ENCODE measurements around the gene CLEC2A. TPM values are rescaled to one million over a fixed set of nuclear protein-coding genes. Genes with fewer than 3 reads are reported as not detected.
"Not testable (repeated sequence)": the region's sequence is repeated elsewhere in the genome, so short reads cannot be mapped to it uniquely, and the experiment has no call there.

Gene CLEC2A
- total and polyA plus RNA-seq, 2 experiments from 2014 or later, result not detected

DNA sequence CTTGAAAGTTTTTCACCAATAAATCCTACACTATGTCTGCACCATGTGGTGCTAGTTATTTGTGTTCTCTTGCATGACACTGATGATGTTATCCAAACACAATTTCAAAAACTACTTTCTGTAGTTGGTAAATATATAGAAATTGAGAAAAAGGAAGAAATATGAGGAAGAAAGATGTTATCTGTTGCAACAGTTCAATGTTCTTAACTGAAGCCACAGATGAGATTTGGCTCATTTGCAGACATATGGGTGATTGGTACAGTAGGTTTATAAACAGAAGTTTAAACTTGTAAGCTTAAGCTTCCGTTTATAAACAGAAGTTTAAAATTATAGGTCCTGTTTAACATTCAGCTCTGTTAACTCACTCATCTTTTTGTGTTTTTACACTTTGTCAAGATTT, 39.0 kb upstream of the CLEC2A start, which contains the start of gene CLEC12A:
Gene CLEC12A (plus strand): TSS at position 229 of the 400 bp plus-strand sequence. CDS start 188 bp downstream, outside the sequence.
- Histone ChIP-seq H3K36me3 (no peaks in the 10 kb centered on the region), H3K4me1 (ENCODE audit: low read depth) (no peaks in the 10 kb centered on the region), H3K4me3 (no peak within 1 kb of the TSS), H3K9me3 (ENCODE audit: low read depth) (no peaks in the 10 kb centered on the region), H3K27me3 (no peaks in the 10 kb centered on the region), H3K27ac (no peak within 1 kb of the TSS)
- TF ChIP-seq, protein P1, sequence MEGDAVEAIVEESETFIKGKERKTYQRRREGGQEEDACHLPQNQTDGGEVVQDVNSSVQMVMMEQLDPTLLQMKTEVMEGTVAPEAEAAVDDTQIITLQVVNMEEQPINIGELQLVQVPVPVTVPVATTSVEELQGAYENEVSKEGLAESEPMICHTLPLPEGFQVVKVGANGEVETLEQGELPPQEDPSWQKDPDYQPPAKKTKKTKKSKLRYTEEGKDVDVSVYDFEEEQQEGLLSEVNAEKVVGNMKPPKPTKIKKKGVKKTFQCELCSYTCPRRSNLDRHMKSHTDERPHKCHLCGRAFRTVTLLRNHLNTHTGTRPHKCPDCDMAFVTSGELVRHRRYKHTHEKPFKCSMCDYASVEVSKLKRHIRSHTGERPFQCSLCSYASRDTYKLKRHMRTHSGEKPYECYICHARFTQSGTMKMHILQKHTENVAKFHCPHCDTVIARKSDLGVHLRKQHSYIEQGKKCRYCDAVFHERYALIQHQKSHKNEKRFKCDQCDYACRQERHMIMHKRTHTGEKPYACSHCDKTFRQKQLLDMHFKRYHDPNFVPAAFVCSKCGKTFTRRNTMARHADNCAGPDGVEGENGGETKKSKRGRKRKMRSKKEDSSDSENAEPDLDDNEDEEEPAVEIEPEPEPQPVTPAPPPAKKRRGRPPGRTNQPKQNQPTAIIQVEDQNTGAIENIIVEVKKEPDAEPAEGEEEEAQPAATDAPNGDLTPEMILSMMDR (IDR thresholded peaks at IDR 0.05; ENCODE audit: low read depth, low read length), result no peak
- no peak for DNase-seq (ENCODE audit: low read depth in 1 of 2, low spot score in 1 of 2)

DNA sequence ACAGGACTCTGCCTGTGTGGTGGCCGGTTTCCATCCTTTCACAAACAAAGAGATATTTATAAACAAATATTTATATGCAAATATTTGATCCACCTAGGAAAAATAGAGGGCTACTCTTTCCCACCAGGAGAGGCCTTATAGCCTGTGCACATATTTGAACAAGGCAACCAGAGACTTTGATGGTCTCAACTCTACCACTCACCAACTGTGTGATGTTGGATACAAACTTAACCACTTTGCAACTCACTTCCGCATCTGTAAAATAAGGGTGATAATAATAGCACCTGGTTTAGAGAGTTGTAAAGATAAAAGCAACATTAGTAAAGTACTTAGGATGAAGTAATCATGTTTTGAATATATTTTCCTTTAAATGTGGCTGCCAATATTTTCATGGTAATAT, 37.5 kb upstream of the CLEC2A start:
- H3K36me3 ChIP-seq, result no peaks in the 10 kb centered on the region
- H3K27ac ChIP-seq, result no peak overlapping the region

DNA sequence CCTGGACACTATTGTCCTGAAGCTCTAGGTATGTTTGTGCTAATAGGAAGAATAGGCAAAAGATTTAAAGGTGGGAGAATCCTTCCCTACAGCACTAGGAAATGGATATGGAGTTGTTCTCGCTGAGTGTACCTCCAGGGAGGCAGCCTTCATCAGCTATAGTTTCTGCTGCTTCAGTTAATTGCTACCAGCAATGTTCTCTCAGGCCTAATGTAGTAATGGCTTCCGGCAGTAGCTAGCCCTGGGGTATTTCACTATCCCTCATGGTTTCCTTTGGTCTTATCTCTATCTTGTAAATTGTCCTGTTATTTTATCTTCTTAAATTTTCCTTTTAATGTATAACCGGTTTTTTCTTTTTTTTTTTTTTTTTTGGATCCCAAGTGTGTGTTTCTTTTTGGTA, 29.7 kb upstream of the CLEC2A start:
- TF ChIP-seq, protein P1 (IDR thresholded peaks at IDR 0.05; ENCODE audit: low read depth, low read length), result no peak
- H3K4me3 ChIP-seq, result no peak overlapping the region
- DNase-seq (ENCODE audit: low read depth in 1 of 2, low spot score in 1 of 2), result no peak
- no peaks in the 10 kb centered on the region for H3K27me3 ChIP-seq
- H3K36me3 ChIP-seq, result no peaks in the 10 kb centered on the region
- H3K9me3 ChIP-seq (ENCODE audit: low read depth), result no peaks in the 10 kb centered on the region
- H3K27ac ChIP-seq, result no peak overlapping the region
- no peaks in the 10 kb centered on the region for H3K4me1 ChIP-seq (ENCODE audit: low read depth)

More for the DNA sequence above, 37.5 kb upstream of the CLEC2A start:
- Histone ChIP-seq H3K27me3 (no peaks in the 10 kb centered on the region), H3K4me3 (no peak overlapping the region), H3K9me3 (ENCODE audit: low read depth) (no peaks in the 10 kb centered on the region), H3K4me1 (ENCODE audit: low read depth) (no peaks in the 10 kb centered on the region)
- no peak for DNase-seq (ENCODE audit: low read depth in 1 of 2, low spot score in 1 of 2)
- TF ChIP-seq, protein P1 (IDR thresholded peaks at IDR 0.05; ENCODE audit: low read depth, low read length), result no peak

DNA sequence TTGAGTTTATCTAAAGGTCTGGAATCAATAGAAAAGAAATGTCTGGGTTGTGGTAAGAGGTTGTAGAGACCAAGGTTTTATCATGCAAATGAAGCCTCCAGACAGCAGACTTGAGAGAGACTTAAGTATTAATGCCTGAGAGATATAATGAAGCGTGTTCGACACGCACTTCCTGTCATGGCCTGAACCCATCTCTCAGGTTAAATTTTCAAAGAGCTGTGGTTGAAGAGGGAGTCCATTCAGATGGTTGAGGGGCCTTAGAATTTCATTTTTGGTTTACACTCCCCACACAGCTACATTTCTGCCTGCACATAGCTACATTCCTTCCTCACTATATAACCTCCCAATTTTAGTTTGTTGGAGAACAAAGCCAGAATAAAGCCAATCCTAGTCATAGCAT, 28.9 kb upstream of the CLEC2A start:
- no peak overlapping the region for H3K27ac ChIP-seq

DNA sequence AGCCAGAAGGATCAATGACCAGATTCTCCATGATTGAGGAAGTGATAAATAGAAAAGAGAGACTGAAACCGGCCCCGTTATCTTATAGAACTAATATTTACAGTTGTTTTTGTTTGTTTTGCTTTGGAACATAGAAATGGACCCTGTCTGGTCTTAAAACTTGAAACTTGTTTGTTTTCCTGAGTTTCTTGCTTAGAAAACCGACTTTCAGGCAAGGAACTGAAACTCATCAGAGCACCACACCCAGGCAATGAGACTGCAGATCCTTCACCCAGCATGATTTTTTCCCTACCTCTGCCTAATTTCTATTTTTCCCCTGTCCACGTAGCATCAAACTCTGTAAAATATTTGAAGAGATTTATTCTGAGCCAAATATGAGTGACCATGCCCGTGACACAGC, 28.4 kb upstream of the CLEC2A start:
- Histone ChIP-seq H3K9me3 (ENCODE audit: low read depth) (no peaks in the 10 kb centered on the region), H3K27ac (no peak overlapping the region), H3K36me3 (no peaks in the 10 kb centered on the region), H3K4me3 (no peak overlapping the region), H3K27me3 (no peaks in the 10 kb centered on the region), H3K4me1 (ENCODE audit: low read depth) (no peaks in the 10 kb centered on the region)
- TF ChIP-seq, protein P1 (IDR thresholded peaks at IDR 0.05; ENCODE audit: low read depth, low read length), result no peak
- DNase-seq (ENCODE audit: low read depth in 1 of 2, low spot score in 1 of 2), result no peak

More for the DNA sequence above, 28.9 kb upstream of the CLEC2A start:
- no peak overlapping the region for H3K4me3 ChIP-seq
- no peak for DNase-seq (ENCODE audit: low read depth in 1 of 2, low spot score in 1 of 2)
- H3K36me3 ChIP-seq, result no peaks in the 10 kb centered on the region
- no peaks in the 10 kb centered on the region for H3K27me3 ChIP-seq
- H3K4me1 ChIP-seq (ENCODE audit: low read depth), result no peaks in the 10 kb centered on the region
- TF ChIP-seq, protein P1 (IDR thresholded peaks at IDR 0.05; ENCODE audit: low read depth, low read length), result no peak
- H3K9me3 ChIP-seq (ENCODE audit: low read depth), result no peaks in the 10 kb centered on the region

DNA sequence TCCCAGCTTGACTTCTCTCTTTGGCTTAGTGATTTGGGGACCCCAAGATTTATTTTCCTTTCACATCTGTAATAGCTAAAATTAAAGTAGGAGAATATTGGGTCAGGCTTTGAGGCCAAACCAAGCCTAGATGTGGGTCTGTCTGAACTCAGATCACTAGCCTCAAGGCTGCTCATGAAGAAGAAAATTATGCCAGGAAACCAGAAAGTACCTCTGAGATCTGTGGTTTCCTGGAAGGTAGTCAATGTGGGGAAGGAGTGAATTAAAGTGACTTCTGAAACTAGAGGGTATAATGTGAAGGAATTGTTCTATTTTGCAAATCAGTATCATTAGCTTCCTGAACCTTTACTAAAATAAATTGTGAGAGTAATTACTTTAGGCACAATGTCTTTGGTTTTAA, 25.7 kb upstream of the CLEC2A start:
- Histone ChIP-seq H3K9me3 (ENCODE audit: low read depth) (no peaks in the 10 kb centered on the region), H3K4me1 (ENCODE audit: low read depth) (no peaks in the 10 kb centered on the region), H3K27ac (no peak overlapping the region), H3K27me3 (no peaks in the 10 kb centered on the region), H3K36me3 (no peaks in the 10 kb centered on the region), H3K4me3 (no peak overlapping the region)
- DNase-seq (ENCODE audit: low read depth in 1 of 2, low spot score in 1 of 2), result no peak
- TF ChIP-seq, protein P1 (IDR thresholded peaks at IDR 0.05; ENCODE audit: low read depth, low read length), result no peak

DNA sequence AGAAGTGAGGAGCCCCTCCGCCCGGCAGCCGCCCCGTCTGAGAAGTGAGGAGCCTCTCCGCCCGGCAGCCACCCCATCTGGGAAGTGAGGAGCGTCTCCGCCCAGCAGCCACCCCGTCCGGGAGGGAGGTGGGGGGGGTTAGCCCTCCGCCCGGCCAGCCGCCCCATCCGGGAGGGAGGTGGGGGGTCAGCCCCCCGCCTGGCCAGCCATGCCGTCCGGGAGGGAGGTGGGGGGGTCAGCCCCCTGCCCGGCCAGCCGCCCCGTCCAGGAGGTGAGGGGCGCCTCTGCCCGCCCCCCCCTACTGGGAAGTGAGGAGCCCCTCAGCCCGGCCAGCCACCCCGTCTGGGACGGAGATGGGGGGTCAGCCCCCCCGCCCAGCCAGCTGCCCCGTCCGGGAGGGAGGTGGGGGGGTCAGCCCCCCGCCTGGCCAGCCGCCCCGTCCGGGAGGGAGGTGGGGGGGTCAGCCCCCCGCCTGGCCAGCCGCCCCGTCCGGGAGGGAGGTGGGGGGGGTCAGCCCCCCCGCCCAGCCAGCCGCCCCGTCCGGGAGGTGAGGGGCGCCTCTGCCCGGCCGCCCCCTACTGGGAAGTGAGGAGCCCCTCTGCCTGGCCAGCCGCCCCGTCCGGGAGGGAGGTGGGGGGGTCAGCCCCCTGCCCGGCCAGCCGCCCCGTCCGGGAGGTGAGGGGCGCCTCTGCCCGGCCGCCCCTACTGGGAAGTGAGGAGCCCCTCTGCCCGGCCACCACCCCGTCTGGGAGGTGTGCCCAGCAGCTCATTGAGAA, 21.0 kb upstream of the CLEC2A start:
- H3K36me3 ChIP-seq; H3K4me1 ChIP-seq (ENCODE audit: low read depth); H3K4me3 ChIP-seq; H3K9me3 ChIP-seq (ENCODE audit: low read depth); DNase-seq (ENCODE audit: low read depth in 1 of 2, low spot score in 1 of 2); H3K27ac ChIP-seq; H3K27me3 ChIP-seq: not testable (repeated sequence)

All from cardiac muscle cell (in vitro differentiated cells and primary cell).